ENCODE measurements around the gene SETMAR. TPM values are rescaled to one million over a fixed set of nuclear protein-coding genes. Genes with fewer than 3 reads are reported as not detected.
A peak's percentile ranks its signal among the peaks of the same experiment; 100 is the strongest.

SETMAR gene
- total RNA-seq, 1 donor from 2014 or later = 15.3 TPM

DNA sequence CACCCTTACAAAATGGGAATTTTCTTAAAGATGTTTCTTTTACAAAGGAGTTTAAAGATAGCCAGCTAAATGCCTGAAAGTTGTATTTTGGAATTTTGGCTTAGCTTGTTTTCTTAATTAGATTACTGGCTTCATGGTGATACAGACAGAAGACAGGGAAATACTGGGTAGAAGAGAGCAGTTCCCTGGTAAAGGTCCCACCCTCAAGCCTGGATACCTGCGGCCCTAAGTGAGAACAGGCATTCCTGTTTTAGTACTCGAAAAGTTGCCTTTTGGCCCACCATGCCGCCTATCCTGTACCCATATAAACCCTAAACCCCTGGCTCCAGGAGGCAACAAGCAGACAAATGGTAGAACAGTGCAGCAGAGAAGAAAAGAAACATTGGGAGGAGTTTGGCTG, 29.4 kb downstream of the SETMAR start:
- Mint-ChIP-seq H3K36me3 (ENCODE audit: low read depth, unreplicated experiment) (peaks cover 18% of the 10 kb centered on the region), H3K4me1 (ENCODE audit: unreplicated experiment) (peaks cover 11% of the 10 kb centered on the region), H3K27ac (ENCODE audit: unreplicated experiment) (no peak overlapping the region), H3K27me3 (ENCODE audit: unreplicated experiment) (peaks cover 1% of the 10 kb centered on the region), H3K4me3 (ENCODE audit: unreplicated experiment) (no peak overlapping the region), H3K9me3 (ENCODE audit: unreplicated experiment) (peaks cover 9% of the 10 kb centered on the region)
- DNase-seq (ENCODE audit: low spot score) = no peak
- TF ChIP-seq CTCF (IDR thresholded peaks at IDR 0.05; ENCODE audit: unreplicated experiment) = no peak

GRCh38 chr3:4332991-4333390, 29.8 kb downstream of the SETMAR start:
- H3K9me3 Mint-ChIP-seq (ENCODE audit: unreplicated experiment) = peaks cover 9% of the 10 kb centered on the region

GRCh38 chr3:4334548-4334947, 31.4 kb downstream of the SETMAR start:
- no peak for DNase-seq (ENCODE audit: low spot score)
- no peak overlapping the region for H3K4me3 Mint-ChIP-seq (ENCODE audit: unreplicated experiment)
- peaks cover 13% of the 10 kb centered on the region for H3K4me1 Mint-ChIP-seq (ENCODE audit: unreplicated experiment)
- peak; percentile 20 for TF ChIP-seq CTCF (IDR thresholded peaks at IDR 0.05; ENCODE audit: unreplicated experiment)
- no peak overlapping the region for H3K27ac Mint-ChIP-seq (ENCODE audit: unreplicated experiment)
- H3K36me3 Mint-ChIP-seq (ENCODE audit: low read depth, unreplicated experiment) = peaks cover 7% of the 10 kb centered on the region
- H3K9me3 Mint-ChIP-seq (ENCODE audit: unreplicated experiment) = peaks cover 8% of the 10 kb centered on the region
- H3K27me3 Mint-ChIP-seq (ENCODE audit: unreplicated experiment) = peaks cover 2% of the 10 kb centered on the region

More at GRCh38 chr3:4332991-4333390, 29.8 kb downstream of the SETMAR start:
- H3K4me1 Mint-ChIP-seq (ENCODE audit: unreplicated experiment) = peaks cover 13% of the 10 kb centered on the region
- no peak overlapping the region for H3K27ac Mint-ChIP-seq (ENCODE audit: unreplicated experiment)
- no peak for TF ChIP-seq CTCF (IDR thresholded peaks at IDR 0.05; ENCODE audit: unreplicated experiment)
- no peak for DNase-seq (ENCODE audit: low spot score)
- H3K4me3 Mint-ChIP-seq (ENCODE audit: unreplicated experiment) = no peak overlapping the region
- H3K27me3 Mint-ChIP-seq (ENCODE audit: unreplicated experiment) = peaks cover 2% of the 10 kb centered on the region
- peaks cover 18% of the 10 kb centered on the region for H3K36me3 Mint-ChIP-seq (ENCODE audit: low read depth, unreplicated experiment)

DNA sequence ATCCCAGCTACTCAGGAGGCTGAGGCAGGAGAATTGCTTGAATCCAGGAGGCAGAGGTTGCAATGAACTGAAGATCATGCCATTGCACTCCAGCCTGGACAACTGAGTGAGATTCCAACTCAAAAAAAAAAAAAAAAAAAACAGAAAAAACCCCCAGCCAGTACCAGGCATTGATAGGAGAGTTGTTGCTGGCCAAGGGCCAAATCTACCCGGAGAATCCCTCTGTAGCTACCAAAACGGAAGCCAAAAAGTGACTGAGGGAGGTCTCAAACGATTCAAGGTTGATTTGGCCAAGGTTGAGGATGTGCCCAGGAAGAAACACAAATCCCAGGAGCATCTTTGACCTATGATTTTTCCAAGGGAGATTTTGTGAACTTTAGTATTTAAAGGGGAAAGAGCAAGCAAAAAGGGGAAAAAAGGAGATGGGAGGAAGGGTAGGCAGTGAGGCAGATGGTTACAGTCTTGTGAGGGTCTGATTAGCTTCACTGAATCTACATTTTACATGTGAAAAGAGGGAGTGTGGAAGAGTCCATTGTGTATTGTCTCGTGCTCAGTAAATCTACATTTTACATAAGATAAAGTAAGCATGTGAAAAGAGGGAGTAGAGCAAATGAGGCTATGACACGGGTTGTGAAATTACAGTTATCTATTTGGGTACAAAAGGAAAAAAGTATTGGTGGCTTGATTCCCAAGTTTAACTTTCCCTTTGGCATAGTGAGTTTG, 32.8 kb downstream of the SETMAR start:
- Mint-ChIP-seq H3K27ac (ENCODE audit: unreplicated experiment) (no peak overlapping the region), H3K9me3 (ENCODE audit: unreplicated experiment) (no peaks in the 10 kb centered on the region), H3K4me3 (ENCODE audit: unreplicated experiment) (no peak overlapping the region), H3K4me1 (ENCODE audit: unreplicated experiment) (peaks cover 16% of the 10 kb centered on the region), H3K36me3 (ENCODE audit: low read depth, unreplicated experiment) (no peaks in the 10 kb centered on the region), H3K27me3 (ENCODE audit: unreplicated experiment) (peaks cover 2% of the 10 kb centered on the region)
- no peak for DNase-seq (ENCODE audit: low spot score)
- TF ChIP-seq CTCF (IDR thresholded peaks at IDR 0.05; ENCODE audit: unreplicated experiment) = no peak

GRCh38 chr3:4336850-4337546, 33.8 kb downstream of the SETMAR start:
- H3K4me1 Mint-ChIP-seq (ENCODE audit: unreplicated experiment) = peaks cover 15% of the 10 kb centered on the region
- no peak for TF ChIP-seq CTCF (IDR thresholded peaks at IDR 0.05; ENCODE audit: unreplicated experiment)
- no peak overlapping the region for H3K4me3 Mint-ChIP-seq (ENCODE audit: unreplicated experiment)
- DNase-seq (ENCODE audit: low spot score) = no peak
- no peaks in the 10 kb centered on the region for H3K9me3 Mint-ChIP-seq (ENCODE audit: unreplicated experiment)
- H3K27me3 Mint-ChIP-seq (ENCODE audit: unreplicated experiment) = peaks cover 2% of the 10 kb centered on the region
- no peaks in the 10 kb centered on the region for H3K36me3 Mint-ChIP-seq (ENCODE audit: low read depth, unreplicated experiment)
- H3K27ac Mint-ChIP-seq (ENCODE audit: unreplicated experiment) = no peak overlapping the region
